SK-N-MC (cell line): ENCODE measurements around the gene VAV2.

Source experiments
- EZH2 ChIP-seq: fragments of 200-600 bp; sonication (generic); IDR thresholded peaks from one replicate; pipeline ENCODE4 v1.6.1; 2017; ENCODE audit warnings: antibody characterized with exemption
- POLR2AphosphoS5 ChIP-seq: IDR thresholded peaks from 2 replicates; pipeline ENCODE4 v1.6.1; 2012; ENCODE audit warnings: mild to moderate bottlenecking, low read depth, low read length, borderline replicate concordance

GRCh38 chr9:133935328-133936005, 56.7 kb downstream of the VAV2 start:
- TF ChIP-seq EZH2 (no peak), POLR2AphosphoS5 (no peak)
